RWPE1 (cell line): ENCODE measurements around the gene UBXN4.
"Not testable (repeated sequence)": the region's sequence is repeated elsewhere in the genome, so short reads cannot be mapped to it uniquely, and the experiment has no call there.

Experiments used
- CTCF ChIA-PET: fragments of 350-600 bp; sonication (Branson Sonifier 250); formaldehyde crosslinking; extraction: SDS; loops from one replicate; lab custom pipeline; 2021; lab: Yijun Ruan, JAX
- POLR2A ChIA-PET: fragments of 400-600 bp; formaldehyde crosslinking; extraction: SDS; loops from one replicate; lab custom pipeline; 2020; ENCODE audit warnings: antibody characterized with exemption; ENCODE audit not compliant: low non-redundant PET; lab: Yijun Ruan, JAX
- DNase-seq: peaks from one replicate; pipeline ENCODE4 v3.0.0; 2012; ENCODE audit warnings: low spot score
- H3K27ac ChIP-seq: fragments of 450-650 bp; 2 replicates; pipeline ENCODE4 v1.5.1; 2017
- TF ChIP-seq, protein P1 (sequence below): fragments of 450-650 bp; conservative IDR thresholded peaks from 2 replicates; pipeline ENCODE4 v1.5.1; 2017; ENCODE audit warnings: low read depth, mild to moderate bottlenecking

UBXN4 gene

DNA sequence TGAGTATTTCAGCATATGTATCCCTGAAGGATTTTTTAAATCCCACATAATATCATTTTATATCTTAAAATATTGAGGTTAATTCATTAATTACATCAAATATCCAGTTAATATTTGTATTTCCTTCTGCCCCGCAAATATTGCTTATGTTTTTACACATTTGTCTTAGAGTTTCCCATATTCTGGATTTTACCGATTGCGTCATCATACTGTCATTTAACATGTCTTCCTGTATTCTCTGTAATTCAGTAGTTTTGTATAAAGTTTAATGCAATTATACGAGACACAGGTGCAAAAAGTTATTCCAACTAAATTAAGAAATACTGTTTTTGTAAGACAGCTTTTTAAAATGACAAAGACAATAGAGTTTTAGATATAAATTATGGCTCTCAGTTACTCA is 33.5 kb upstream of the UBXN4 start:
- no peak overlapping the region for H3K27ac ChIP-seq
- CTCF ChIA-PET = interaction anchor here (0.7 kb wide), 1 partner anchor 123 kb away, joined by 4 read pairs; no protein-coding TSS in a partner anchor
- DNase-seq = no peak
- POLR2A ChIA-PET = no interaction called here
- TF ChIP-seq, protein P1, sequence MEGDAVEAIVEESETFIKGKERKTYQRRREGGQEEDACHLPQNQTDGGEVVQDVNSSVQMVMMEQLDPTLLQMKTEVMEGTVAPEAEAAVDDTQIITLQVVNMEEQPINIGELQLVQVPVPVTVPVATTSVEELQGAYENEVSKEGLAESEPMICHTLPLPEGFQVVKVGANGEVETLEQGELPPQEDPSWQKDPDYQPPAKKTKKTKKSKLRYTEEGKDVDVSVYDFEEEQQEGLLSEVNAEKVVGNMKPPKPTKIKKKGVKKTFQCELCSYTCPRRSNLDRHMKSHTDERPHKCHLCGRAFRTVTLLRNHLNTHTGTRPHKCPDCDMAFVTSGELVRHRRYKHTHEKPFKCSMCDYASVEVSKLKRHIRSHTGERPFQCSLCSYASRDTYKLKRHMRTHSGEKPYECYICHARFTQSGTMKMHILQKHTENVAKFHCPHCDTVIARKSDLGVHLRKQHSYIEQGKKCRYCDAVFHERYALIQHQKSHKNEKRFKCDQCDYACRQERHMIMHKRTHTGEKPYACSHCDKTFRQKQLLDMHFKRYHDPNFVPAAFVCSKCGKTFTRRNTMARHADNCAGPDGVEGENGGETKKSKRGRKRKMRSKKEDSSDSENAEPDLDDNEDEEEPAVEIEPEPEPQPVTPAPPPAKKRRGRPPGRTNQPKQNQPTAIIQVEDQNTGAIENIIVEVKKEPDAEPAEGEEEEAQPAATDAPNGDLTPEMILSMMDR = no peak

DNA sequence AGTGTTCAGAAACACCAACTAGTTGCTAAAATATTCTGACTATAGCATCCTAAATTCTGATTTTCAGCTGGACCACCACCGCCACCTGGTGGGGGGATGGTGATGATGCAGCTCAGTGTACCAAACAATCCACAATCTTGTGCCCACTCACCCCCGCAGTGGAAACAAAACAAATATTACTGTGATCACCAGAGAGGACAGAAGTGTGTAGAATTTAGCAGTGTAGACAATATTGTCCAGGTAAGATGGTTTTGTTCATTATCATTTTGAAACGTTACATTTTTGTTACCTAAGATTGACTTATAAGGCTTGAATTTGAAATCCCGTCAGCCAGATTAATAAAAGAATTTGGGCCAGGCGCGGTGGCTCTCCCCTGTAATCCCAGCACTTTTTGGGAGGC is 31.7 kb upstream of the UBXN4 start:
- peak; percentile 50 for DNase-seq
- H3K27ac ChIP-seq = no peak overlapping the region
- POLR2A ChIA-PET = no interaction called here
- TF ChIP-seq, protein P1 = peak; percentile 94
- CTCF ChIA-PET = interaction anchor here (0.6 to 2.3 kb wide), 14 partner anchors 9 to 745 kb away, joined by 3 to 31 read pairs (median 4); no protein-coding TSS in a partner anchor

DNA sequence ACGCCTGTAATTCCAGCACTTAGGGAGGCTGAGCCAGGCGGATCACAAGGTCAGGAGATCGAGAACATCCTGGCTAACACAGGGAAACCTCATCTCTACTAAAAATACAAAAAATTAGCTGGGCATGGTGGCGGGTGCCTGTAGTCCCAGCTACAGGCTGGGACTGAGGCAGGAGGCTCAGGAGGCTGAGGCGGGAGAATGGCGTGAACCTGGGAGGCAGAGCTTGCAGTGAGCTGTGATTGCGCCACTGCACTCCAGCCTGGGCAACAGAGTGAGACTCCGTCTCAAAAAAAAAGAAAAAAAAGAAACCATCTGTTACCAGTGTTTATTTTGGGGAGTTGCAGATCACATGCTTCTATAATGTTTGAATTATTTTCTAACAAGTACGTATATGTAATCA is 26.6 kb upstream of the UBXN4 start:
- DNase-seq, CTCF ChIA-PET, POLR2A ChIA-PET, H3K27ac ChIP-seq: not testable (repeated sequence)

DNA sequence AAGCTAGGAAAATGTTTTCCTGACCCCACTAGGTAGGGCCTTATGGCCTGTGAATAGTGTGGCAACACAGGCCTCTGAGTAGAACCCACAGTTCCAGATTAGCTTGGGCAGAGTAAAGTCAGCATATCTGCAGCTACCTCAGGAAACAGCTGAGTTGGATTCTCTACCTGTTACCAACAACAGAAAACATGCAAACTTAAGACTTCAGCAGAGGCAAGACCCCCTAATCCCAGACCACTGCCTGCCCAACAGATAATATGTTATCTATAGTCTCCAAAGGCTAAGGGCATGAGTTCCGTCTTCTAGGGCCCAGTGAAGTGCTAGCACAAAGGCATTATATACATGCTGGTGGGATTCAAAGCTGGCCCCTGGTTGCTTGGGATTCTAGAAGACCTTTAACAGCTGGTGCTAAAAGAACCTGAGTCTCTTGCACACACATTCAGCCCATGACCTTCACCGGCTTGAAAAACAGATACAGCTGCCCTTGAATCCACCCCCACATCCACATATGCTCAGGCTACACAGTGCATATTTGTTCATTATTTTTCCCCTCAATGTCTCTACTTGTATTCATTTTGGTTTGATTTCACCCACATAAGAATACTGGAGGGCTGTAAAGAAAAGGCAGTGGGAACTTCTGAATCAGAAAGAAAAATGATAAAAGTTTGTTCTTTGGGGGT is 13.5 kb upstream of the UBXN4 start:
- H3K27ac ChIP-seq = no peak overlapping the region
- CTCF ChIA-PET = interaction anchor here (1.6 kb wide), 1 partner anchor 18 kb away, joined by 6 read pairs; no protein-coding TSS in a partner anchor
- no peak for DNase-seq
- POLR2A ChIA-PET = no interaction called here
- TF ChIP-seq, protein P1 = no peak

DNA sequence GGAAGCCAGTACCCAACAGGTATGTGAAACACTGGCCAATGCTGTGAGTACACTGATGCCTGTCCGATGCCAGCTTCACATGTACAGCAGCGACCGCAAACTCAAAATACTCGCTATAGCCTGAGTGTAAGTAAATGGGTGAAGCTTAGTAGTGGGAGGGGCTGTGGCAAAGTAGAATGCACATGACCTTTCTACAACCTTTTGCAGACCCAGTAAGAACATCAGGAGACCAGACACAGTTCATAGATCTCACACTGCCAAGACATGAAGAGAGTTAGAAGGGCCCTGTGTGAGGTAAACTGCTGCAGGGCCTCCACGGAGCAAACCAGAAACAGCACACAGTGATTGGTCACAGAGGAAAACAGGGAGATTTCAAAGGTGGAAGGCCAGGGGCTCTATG is 9.1 kb upstream of the UBXN4 start:
- TF ChIP-seq, protein P1 = no peak
- no peak for DNase-seq
- CTCF ChIA-PET = no interaction called here
- POLR2A ChIA-PET = no interaction called here
- H3K27ac ChIP-seq = no peak overlapping the region

DNA sequence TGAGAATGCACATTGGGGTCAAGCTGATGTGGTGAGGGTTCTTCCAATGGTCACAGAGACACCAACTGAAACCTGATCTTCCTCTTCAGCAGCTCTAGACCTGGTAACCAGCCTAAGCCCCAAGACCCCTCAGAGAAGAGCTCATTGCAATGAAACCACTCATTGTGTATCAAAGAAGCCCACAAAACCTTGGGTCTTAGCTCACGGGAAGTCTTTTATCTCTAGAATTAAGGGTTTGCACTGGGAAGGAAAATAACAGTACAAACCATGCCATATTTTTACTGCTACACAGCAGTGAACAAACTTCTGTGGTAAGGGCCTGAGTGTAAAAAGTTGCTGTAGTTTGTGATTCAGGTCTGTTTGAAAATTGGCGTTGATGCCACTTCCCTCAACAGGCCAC is 8.6 kb upstream of the UBXN4 start:
- TF ChIP-seq, protein P1 = no peak
- CTCF ChIA-PET = interaction anchor here (0.7 kb wide), 1 partner anchor 9 kb away, joined by 4 read pairs; no protein-coding TSS in a partner anchor
- DNase-seq = no peak
- POLR2A ChIA-PET = no interaction called here
- H3K27ac ChIP-seq = no peak overlapping the region

DNA sequence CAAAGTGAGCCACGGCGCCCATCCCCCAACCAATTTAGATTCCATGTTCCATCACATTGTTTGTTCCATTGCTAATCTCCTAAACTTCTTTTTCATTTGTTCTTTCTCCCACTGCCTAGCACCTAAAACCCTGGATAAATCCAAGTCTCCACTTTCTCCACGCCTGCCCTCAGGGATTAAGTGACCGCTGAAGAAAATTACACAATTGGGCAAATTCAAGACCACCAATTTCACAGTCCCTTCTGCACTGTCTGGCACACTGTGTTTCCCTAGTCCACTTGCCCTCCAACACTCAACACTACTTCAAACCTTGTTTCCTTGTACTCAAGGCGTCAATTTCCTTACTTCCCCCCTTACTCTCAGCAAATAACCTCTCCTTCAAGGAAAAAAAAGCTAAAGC is 5.1 kb upstream of the UBXN4 start:
- no peak for DNase-seq
- TF ChIP-seq, protein P1 = no peak
- ChIA-PET POLR2A (no interaction called here), CTCF (no interaction called here)
- H3K27ac ChIP-seq = no peak overlapping the region
